Measurements from ENCODE around the gene RHOJ. TPM values are rescaled to one million over a fixed set of nuclear protein-coding genes. Genes with fewer than 3 reads are reported as not detected.

The RHOJ gene
- total and polyA plus RNA-seq, 2 of the 4 experiments (the other 2 are of a cell fraction), result 9.5 to 33.9 TPM

DNA sequence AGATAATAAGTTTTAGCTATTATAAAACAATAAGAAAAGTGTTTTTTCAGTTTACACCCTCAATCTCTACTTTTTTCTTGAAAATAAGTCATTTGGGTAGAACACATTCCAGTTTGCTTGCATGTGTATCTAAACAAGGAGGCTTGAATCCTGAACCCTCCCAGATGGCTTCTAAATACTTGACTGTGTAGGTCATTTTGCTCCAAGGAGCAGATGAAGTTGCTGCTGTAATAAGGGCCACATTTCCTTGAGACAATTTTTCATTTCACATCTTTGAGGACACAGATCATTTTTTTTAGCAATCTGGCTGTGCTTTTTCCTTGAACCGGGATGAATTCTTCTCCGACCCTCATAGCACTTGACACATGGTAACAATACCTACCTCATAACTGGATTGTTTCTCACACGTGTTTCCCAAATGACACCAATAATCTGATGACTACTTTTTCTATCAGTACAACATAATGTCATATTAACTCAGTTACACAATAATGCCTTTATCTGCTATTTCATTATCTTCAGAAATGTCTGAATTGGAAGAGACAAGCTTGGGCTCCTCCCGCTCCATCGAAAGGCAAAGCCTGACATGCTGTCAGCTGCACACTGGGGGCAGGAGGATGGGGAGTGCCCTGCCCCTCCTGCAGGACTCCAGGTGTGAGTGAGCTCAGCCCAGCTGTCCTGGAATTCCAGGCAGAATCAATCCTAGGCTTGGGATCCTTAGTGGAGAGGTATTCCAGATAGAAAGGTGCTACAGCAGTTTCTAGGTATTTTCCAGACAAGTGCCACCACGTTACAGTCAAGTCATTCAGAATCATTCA, 83.6 kb downstream of the RHOJ start (continued):
- no peak for TF ChIP-seq RCOR1 (IDR thresholded peaks at IDR 0.05; ENCODE audit: insufficient replicate concordance, low read length)

DNA sequence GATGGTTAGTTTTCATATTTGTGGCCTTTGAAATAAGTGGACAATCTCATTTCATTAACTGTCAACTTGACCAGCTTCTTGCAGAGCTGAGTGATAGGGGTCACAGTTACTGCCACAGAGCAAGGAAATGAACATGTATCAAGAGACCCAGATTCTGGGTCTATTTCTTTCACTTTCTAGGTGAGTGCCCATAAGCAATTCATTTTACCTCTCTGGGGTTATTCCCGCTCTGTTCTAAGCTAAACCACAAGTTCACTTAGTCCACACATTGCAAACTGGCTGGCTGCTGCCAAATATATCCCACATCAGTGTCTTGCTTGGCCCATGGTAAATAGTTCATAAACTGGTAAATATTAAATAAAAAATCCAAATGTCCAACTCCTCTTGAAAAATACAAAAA, 84.6 kb downstream of the RHOJ start:
- Histone ChIP-seq H3K23ac (ENCODE audit: low read depth, low read length) (no peak overlapping the region), H2BK20ac (ENCODE audit: low read depth, low read length) (no peak overlapping the region), H3K79me1 (ENCODE audit: low read depth in 1 of 2, low read length in 2 of 2) (no peaks in the 10 kb centered on the region), H2AK5ac (ENCODE audit: low read depth, low read length) (no peak overlapping the region), H3K27me3 (ENCODE audit: control insufficient read depth, insufficient read depth, low read length) (no peaks in the 10 kb centered on the region), H3K4me2 (ENCODE audit: low read depth, low read length) (no peak overlapping the region), H4K8ac (ENCODE audit: low read depth in 2 of 2, low read length in 2 of 2) (no peak overlapping the region), H2BK15ac (ENCODE audit: low read depth, low read length) (no peak overlapping the region), H3K14ac (replicated peaks; ENCODE audit: low read depth, low read length) (no peak overlapping the region), H3K9me3 (ENCODE audit: control insufficient read depth, insufficient read depth, low read length) (no peaks in the 10 kb centered on the region), H4K20me1 (ENCODE audit: insufficient read depth, low read length) (no peaks in the 10 kb centered on the region), H3K9ac (ENCODE audit: low read depth, low read length) (no peak overlapping the region), H2AFZ (replicated peaks; ENCODE audit: low read length, poor library complexity) (no peak overlapping the region), H2AK9ac (replicated peaks; ENCODE audit: low read depth, low read length, poor library complexity) (no peak overlapping the region), H2BK5ac (ENCODE audit: low read depth, low read length, poor library complexity, severe bottlenecking) (no peak overlapping the region), H4K91ac (ENCODE audit: insufficient read depth, low read depth, low read length) (no peak overlapping the region), H3K4ac (ENCODE audit: low read depth, low read length) (no peak overlapping the region), H3K36me3 (ENCODE audit: control insufficient read depth, insufficient read depth, low read length) (peaks cover 4% of the 10 kb centered on the region; the same call in 1 of the 2 replicates), H3K4me1 (ENCODE audit: control insufficient read depth, insufficient read depth, low read length) (no peaks in the 10 kb centered on the region), H4K5ac (ENCODE audit: low read depth, low read length) (no peak overlapping the region), H2BK120ac (ENCODE audit: low read depth, low read length) (no peak overlapping the region), H3K27ac (ENCODE audit: insufficient read depth, low read length) (no peak overlapping the region), H3K4me3 (ENCODE audit: insufficient read depth, low read depth, low read length) (no peak overlapping the region), H3K56ac (ENCODE audit: extremely low read depth, insufficient read depth, low read length) (no peak overlapping the region), H3K9me1 (ENCODE audit: insufficient read depth, low read length) (no peaks in the 10 kb centered on the region), H3K18ac (ENCODE audit: low read depth, low read length) (no peak overlapping the region)
- ChIA-PET CTCF (interaction anchor here (0.9 kb wide), 1 partner anchor 12 kb away, joined by 4 read pairs; no protein-coding TSS in a partner anchor), POLR2A (ENCODE audit: unreplicated experiment) (no interaction called here)
- no CpG with 5 or more reads among the region's 1 CpG for WGBS, 2 experiments (ENCODE audit: extremely low coverage in 2 of 2, insufficient read length in 1 of 2)
- BruUV-seq (replicated peaks), result no TSS peak
- dilution Hi-C loops (cut with HindIII; ENCODE audit: low sequenced_read_pairs, unreplicated experiment) (no loop called here), intact Hi-C loops (cut with micrococcal nuclease) (no loop called here), in situ Hi-C loops (cut with MboI; ENCODE audit: low sequenced_read_pairs) (no loop called here)
- ATAC-seq (ENCODE audit: low read depth), result no peak
- DNase-seq, result no peak
- TF ChIP-seq RFX5 (IDR thresholded peaks at IDR 0.05; ENCODE audit: low read depth, low read length) (no peak), MAZ (IDR thresholded peaks at IDR 0.05; ENCODE audit: borderline replicate concordance, low read depth, low read length) (no peak), CHD1 (IDR thresholded peaks at IDR 0.05; ENCODE audit: low read depth, low read length) (no peak), FOS (IDR thresholded peaks at IDR 0.05; ENCODE audit: low read depth, low read length) (no peak), BHLHE40 (IDR thresholded peaks at IDR 0.05; ENCODE audit: low read depth, low read length) (no peak), RAD21 (IDR thresholded peaks at IDR 0.05; ENCODE audit: low read length) (no peak), SMC3 (IDR thresholded peaks at IDR 0.05; ENCODE audit: low read depth, low read length) (no peak), POLR2A (IDR thresholded peaks at IDR 0.05; ENCODE audit: low read depth, low read length) (no peak), RCOR1 (IDR thresholded peaks at IDR 0.05; ENCODE audit: insufficient replicate concordance, low read length) (no peak), MXI1 (IDR thresholded peaks at IDR 0.05; ENCODE audit: borderline replicate concordance, low read depth, low read length) (no peak), CEBPB (IDR thresholded peaks at IDR 0.05; ENCODE audit: low read depth, low read length) (no peak), MAFK (IDR thresholded peaks at IDR 0.05; ENCODE audit: low read depth, low read length) (no peak), NFE2L2 (IDR thresholded peaks at IDR 0.05; ENCODE audit: low read depth, low read length) (no peak)
- TF ChIP-seq, protein P1, sequence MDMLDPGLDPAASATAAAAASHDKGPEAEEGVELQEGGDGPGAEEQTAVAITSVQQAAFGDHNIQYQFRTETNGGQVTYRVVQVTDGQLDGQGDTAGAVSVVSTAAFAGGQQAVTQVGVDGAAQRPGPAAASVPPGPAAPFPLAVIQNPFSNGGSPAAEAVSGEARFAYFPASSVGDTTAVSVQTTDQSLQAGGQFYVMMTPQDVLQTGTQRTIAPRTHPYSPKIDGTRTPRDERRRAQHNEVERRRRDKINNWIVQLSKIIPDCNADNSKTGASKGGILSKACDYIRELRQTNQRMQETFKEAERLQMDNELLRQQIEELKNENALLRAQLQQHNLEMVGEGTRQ (IDR thresholded peaks at IDR 0.05; ENCODE audit: low read depth, low read length), result no peak
- TF ChIP-seq, protein P2, sequence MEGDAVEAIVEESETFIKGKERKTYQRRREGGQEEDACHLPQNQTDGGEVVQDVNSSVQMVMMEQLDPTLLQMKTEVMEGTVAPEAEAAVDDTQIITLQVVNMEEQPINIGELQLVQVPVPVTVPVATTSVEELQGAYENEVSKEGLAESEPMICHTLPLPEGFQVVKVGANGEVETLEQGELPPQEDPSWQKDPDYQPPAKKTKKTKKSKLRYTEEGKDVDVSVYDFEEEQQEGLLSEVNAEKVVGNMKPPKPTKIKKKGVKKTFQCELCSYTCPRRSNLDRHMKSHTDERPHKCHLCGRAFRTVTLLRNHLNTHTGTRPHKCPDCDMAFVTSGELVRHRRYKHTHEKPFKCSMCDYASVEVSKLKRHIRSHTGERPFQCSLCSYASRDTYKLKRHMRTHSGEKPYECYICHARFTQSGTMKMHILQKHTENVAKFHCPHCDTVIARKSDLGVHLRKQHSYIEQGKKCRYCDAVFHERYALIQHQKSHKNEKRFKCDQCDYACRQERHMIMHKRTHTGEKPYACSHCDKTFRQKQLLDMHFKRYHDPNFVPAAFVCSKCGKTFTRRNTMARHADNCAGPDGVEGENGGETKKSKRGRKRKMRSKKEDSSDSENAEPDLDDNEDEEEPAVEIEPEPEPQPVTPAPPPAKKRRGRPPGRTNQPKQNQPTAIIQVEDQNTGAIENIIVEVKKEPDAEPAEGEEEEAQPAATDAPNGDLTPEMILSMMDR (conservative IDR thresholded peaks at IDR 0.05; ENCODE audit: low read depth, low read length), result no peak

Data from IMR-90 (cell line).